IMR-90 (cell line): ENCODE measurements around the gene RUNX2. TPM values are rescaled to one million over a fixed set of nuclear protein-coding genes. Genes with fewer than 3 reads are reported as not detected.
A peak's percentile ranks its signal among the peaks of the same experiment; 100 is the strongest.
"Not testable (repeated sequence)": the region's sequence is repeated elsewhere in the genome, so short reads cannot be mapped to it uniquely, and the experiment has no call there.

Experiments used
- ATAC-seq: fragments of 200-7000 bp; cut with Tn5 transposase; 2 replicates; pipeline ENCODE4 v1.9.1; 2020; ENCODE audit warnings: low read depth, mild to moderate bottlenecking, moderate library complexity
- BruUV-seq: library from RNA; stranded (reverse); fragments of 400-500 nt; replicated peaks from 2 replicates; lab custom pipeline; 2021; lab: Mats Ljungman, UMichigan
- CTCF ChIA-PET: fragments of 300-600 bp; formaldehyde crosslinking; extraction: SDS; loops from one replicate; lab custom pipeline; 2021; ENCODE audit warnings: antibody characterized with exemption; lab: Yijun Ruan, JAX
- POLR2A ChIA-PET: fragments of 300-600 bp; sonication (Branson Sonifier 250); formaldehyde crosslinking; loops from one replicate; lab custom pipeline; 2022; ENCODE audit warnings: antibody characterized with exemption; ENCODE audit not compliant: unreplicated experiment; lab: Charles Lee
- DNase-seq: peaks from one replicate; pipeline ENCODE4 v3.0.0; 2013
- H2AFZ ChIP-seq: replicated peaks from 2 replicates; pipeline ENCODE3; 2013; ENCODE audit warnings: low read length, mild to moderate bottlenecking; ENCODE audit not compliant: poor library complexity
- H2AK5ac ChIP-seq: 2 replicates; pipeline ENCODE4 v1.6.1; 2013; ENCODE audit warnings: low read depth, low read length, inconsistent platforms
- H2AK9ac ChIP-seq: replicated peaks from 2 replicates; pipeline ENCODE3; 2013; ENCODE audit warnings: mild to moderate bottlenecking, low read depth, low read length, moderate library complexity; ENCODE audit not compliant: poor library complexity
- H2BK120ac ChIP-seq: 2 replicates; pipeline ENCODE4 v1.6.1; 2013; ENCODE audit warnings: low read depth, low read length, inconsistent platforms
- H2BK15ac ChIP-seq: 3 replicates; pipeline ENCODE4 v1.6.1; 2013; ENCODE audit warnings: low read depth, low read length, inconsistent platforms
- H2BK20ac ChIP-seq: 2 replicates; pipeline ENCODE4 v1.6.1; 2013; ENCODE audit warnings: low read depth, mild to moderate bottlenecking, inconsistent platforms, low read length, moderate library complexity
- H2BK5ac ChIP-seq: 2 replicates; pipeline ENCODE4 v1.6.1; 2013; ENCODE audit warnings: mild to moderate bottlenecking, low read depth, low read length, inconsistent platforms; ENCODE audit not compliant: poor library complexity, severe bottlenecking
- H3K14ac ChIP-seq: replicated peaks from 2 replicates; pipeline ENCODE4 v1.6.1; 2013; ENCODE audit warnings: low read depth, low read length, inconsistent platforms
- H3K18ac ChIP-seq: 2 replicates; pipeline ENCODE4 v1.6.1; 2013; ENCODE audit warnings: low read depth, low read length, control low read depth
- H3K23ac ChIP-seq: 2 replicates; pipeline ENCODE4 v1.6.1; 2013; ENCODE audit warnings: low read depth, low read length, inconsistent platforms
- H3K27ac ChIP-seq: 2 replicates; pipeline ENCODE4 v1.5.1; 2013; ENCODE audit warnings: mild to moderate bottlenecking, control low read depth, low read length; ENCODE audit not compliant: insufficient read depth
- H3K27me3 ChIP-seq: 2 replicates; pipeline ENCODE4 v1.6.1; 2013; ENCODE audit warnings: low read length; ENCODE audit not compliant: control insufficient read depth, insufficient read depth
- H3K36me3 ChIP-seq: 2 replicates; pipeline ENCODE4 v1.6.1; 2013; ENCODE audit warnings: low read length, mixed read lengths; ENCODE audit not compliant: control insufficient read depth, insufficient read depth
- H3K4ac ChIP-seq: 2 replicates; pipeline ENCODE4 v1.6.1; 2013; ENCODE audit warnings: low read depth, low read length, inconsistent platforms
- H3K4me1 ChIP-seq: 2 replicates; pipeline ENCODE4 v1.6.1; 2013; ENCODE audit warnings: low read length, mixed read lengths; ENCODE audit not compliant: control insufficient read depth, insufficient read depth
- H3K4me2 ChIP-seq: 2 replicates; pipeline ENCODE4 v1.6.1; 2013; ENCODE audit warnings: low read depth, mild to moderate bottlenecking, control low read depth, low read length, moderate library complexity
- H3K4me3 ChIP-seq: 2 replicates; pipeline ENCODE4 v1.5.1; 2013; ENCODE audit warnings: low read depth, mild to moderate bottlenecking, control low read depth, low read length, moderate library complexity; ENCODE audit not compliant: insufficient read depth
- H3K56ac ChIP-seq: 2 replicates; pipeline ENCODE4 v1.6.1; 2013; ENCODE audit warnings: low read length, inconsistent platforms; ENCODE audit not compliant: insufficient read depth; ENCODE audit errors: extremely low read depth
- H3K79me1 ChIP-seq, 2 experiments: 2 replicates each; pipeline ENCODE4 v1.6.1; 2013; ENCODE audit warnings: low read length in 2 of 2, inconsistent platforms in 1 of 2, low read depth in 1 of 2
- H3K9ac ChIP-seq: 2 replicates; pipeline ENCODE4 v1.6.1; 2013; ENCODE audit warnings: low read depth, low read length, control low read depth
- H3K9me1 ChIP-seq: 2 replicates; pipeline ENCODE4 v1.6.1; 2013; ENCODE audit warnings: low read length, inconsistent platforms; ENCODE audit not compliant: insufficient read depth
- H3K9me3 ChIP-seq: 2 replicates; pipeline ENCODE4 v1.6.1; 2013; ENCODE audit warnings: low read length; ENCODE audit not compliant: control insufficient read depth, insufficient read depth
- H4K20me1 ChIP-seq: 2 replicates; pipeline ENCODE4 v1.6.1; 2013; ENCODE audit warnings: low read length, inconsistent platforms; ENCODE audit not compliant: insufficient read depth
- H4K5ac ChIP-seq: 2 replicates; pipeline ENCODE4 v1.6.1; 2013; ENCODE audit warnings: mild to moderate bottlenecking, low read depth, low read length, control low read depth
- H4K8ac ChIP-seq, 2 experiments: 2 replicates each; pipeline ENCODE4 v1.6.1; 2013; ENCODE audit warnings: low read depth in 2 of 2, low read length in 2 of 2, control low read depth in 1 of 2, inconsistent platforms in 1 of 2
- H4K91ac ChIP-seq: 2 replicates; pipeline ENCODE4 v1.6.1; 2013; ENCODE audit warnings: low read depth, low read length, inconsistent platforms; ENCODE audit not compliant: insufficient read depth
- FOS ChIP-seq: fragments of 150-350 bp; IDR thresholded peaks from 2 replicates; pipeline ENCODE4 v1.6.1; 2016; ENCODE audit warnings: low read depth, low read length
- WGBS, 2 experiments: methylation state at CpG; one replicate each; pipeline versions ENCODE4 v1.1.5 to v1.1.7; 2013; ENCODE audit warnings: missing lambda C conversion rate in 2 of 2; ENCODE audit not compliant: insufficient read length in 1 of 2; ENCODE audit errors: extremely low coverage in 2 of 2; 5-methylcytosine and 5-hydroxymethylcytosine counted together
- dilution Hi-C: fragments of 300-500 bp; cut with HindIII; formaldehyde crosslinking; loops from one replicate; pipeline ENCODE4 v1.14.3; 2018; ENCODE audit warnings: low sequenced_read_pairs; ENCODE audit not compliant: unreplicated experiment
- in situ Hi-C: fragments of 300-500 bp; cut with MboI; formaldehyde crosslinking; loops from 3 replicates; pipeline ENCODE4 v1.14.3; 2019; ENCODE audit warnings: low sequenced_read_pairs, inconsistent platforms, mixed read lengths
- intact Hi-C: fragments of 100-400 bp; cut with micrococcal nuclease; formaldehyde crosslinking; loops from 2 replicates; pipeline ENCODE4 v1.10.0; 2022
- polyA plus RNA-seq, 3 experiments: library from polyadenylated mRNA; depleted of rRNA; stranded (reverse); fragments of >200 nt; gene quantifications; 2 replicates each; pipeline ENCODE4 v1.2.3, GENCODE V29; 2012; ENCODE audit warnings: low replicate concordance in 1 of 3
- total RNA-seq: library from RNA; depleted of rRNA; stranded (reverse); fragments of >200 nt; gene quantifications from 2 replicates; pipeline ENCODE4 v1.2.3, GENCODE V29; 2012

The RUNX2 gene
- total and polyA plus RNA-seq, 2 of the 4 experiments (the other 2 are of a cell fraction): 2.3 to 4.7 TPM

DNA sequence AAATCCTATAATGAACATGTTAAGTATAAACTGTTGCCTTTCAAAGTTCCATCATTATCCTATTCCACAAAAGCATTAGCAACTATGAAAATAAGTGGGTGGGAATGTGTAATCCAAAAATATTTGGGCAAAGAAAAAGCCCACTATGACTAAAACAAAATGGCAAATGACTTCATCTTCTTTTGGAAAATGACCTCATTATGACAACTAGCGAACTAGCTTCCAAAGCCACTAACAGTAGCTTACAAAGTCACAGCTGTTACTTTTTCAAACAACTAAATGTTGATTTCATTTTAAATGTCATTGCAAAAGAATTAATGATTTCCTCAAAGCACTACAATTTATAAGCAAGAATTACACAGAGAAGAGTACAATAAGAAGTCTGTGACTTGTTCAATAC, 49.8 kb upstream of the RUNX2 start:
- no peak overlapping the region for H4K5ac ChIP-seq
- H3K27me3 ChIP-seq: no peaks in the 10 kb centered on the region
- H2BK5ac ChIP-seq: no peak overlapping the region
- no peak overlapping the region for H2AK5ac ChIP-seq
- no peak overlapping the region for H3K9ac ChIP-seq
- H2BK20ac ChIP-seq: no peak overlapping the region
- H3K9me1 ChIP-seq: no peaks in the 10 kb centered on the region
- H2AK9ac ChIP-seq: no peak overlapping the region
- no peaks in the 10 kb centered on the region for H3K79me1 ChIP-seq
- ChIA-PET POLR2A (no interaction called here), CTCF (no interaction called here)
- no peak for ATAC-seq
- H3K4me2 ChIP-seq: no peak overlapping the region
- H3K4ac ChIP-seq: no peak overlapping the region
- H2BK15ac ChIP-seq: no peak overlapping the region
- no peak overlapping the region for H3K23ac ChIP-seq
- H3K14ac ChIP-seq: no peak overlapping the region
- no TSS peak for BruUV-seq
- H3K27ac ChIP-seq: no peak overlapping the region
- no CpG with 5 or more reads among the region's 1 CpG for WGBS, 2 experiments
- H4K91ac ChIP-seq: no peak overlapping the region
- dilution Hi-C loops (no loop called here), in situ Hi-C loops (no loop called here), intact Hi-C loops (no loop called here)
- TF ChIP-seq FOS: no peak
- H3K56ac ChIP-seq: no peak overlapping the region
- H3K9me3 ChIP-seq: peaks cover 2% of the 10 kb centered on the region; the same call in 1 of the 2 replicates
- H4K8ac ChIP-seq: no peak overlapping the region
- no peak overlapping the region for H3K18ac ChIP-seq
- no peaks in the 10 kb centered on the region; the same call in 1 of the 2 replicates for H3K4me1 ChIP-seq
- no peaks in the 10 kb centered on the region for H4K20me1 ChIP-seq
- H3K4me3 ChIP-seq: no peak overlapping the region
- H2BK120ac ChIP-seq: no peak overlapping the region
- no peaks in the 10 kb centered on the region for H3K36me3 ChIP-seq
- H2AFZ ChIP-seq: no peak overlapping the region
- peak; percentile 54 for DNase-seq

DNA sequence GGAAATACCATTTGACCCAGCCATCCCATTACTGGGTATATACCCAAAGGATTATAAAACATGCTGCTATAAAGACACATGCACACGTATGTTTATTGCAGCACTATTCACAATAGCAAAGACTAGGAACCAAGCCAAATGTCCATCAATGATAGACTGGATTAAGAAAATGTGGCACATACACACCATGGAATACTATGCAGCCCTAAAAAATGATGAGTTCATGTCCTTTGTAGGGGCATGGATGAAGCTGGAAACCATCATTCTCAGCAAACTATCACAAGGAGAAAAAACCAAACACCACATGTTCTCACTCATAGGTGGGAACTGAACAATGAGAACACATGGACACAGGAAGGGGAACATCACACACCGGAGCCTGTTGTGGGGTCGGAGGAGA, 41.4 kb upstream of the RUNX2 start:
- H3K27ac ChIP-seq, H3K36me3 ChIP-seq, H4K8ac ChIP-seq, H3K27me3 ChIP-seq, H3K9me3 ChIP-seq, H2BK120ac ChIP-seq, H4K20me1 ChIP-seq, H2AK9ac ChIP-seq, POLR2A ChIA-PET, H3K9me1 ChIP-seq, H2AFZ ChIP-seq, dilution Hi-C loops, H3K56ac ChIP-seq, intact Hi-C loops, ATAC-seq, DNase-seq, BruUV-seq, in situ Hi-C loops, H3K79me1 ChIP-seq, H3K4me3 ChIP-seq, H3K14ac ChIP-seq, H2BK15ac ChIP-seq, H2BK5ac ChIP-seq, H4K5ac ChIP-seq, H2BK20ac ChIP-seq, H2AK5ac ChIP-seq, H4K91ac ChIP-seq, H3K9ac ChIP-seq, CTCF ChIA-PET, H3K4me1 ChIP-seq, H3K18ac ChIP-seq, H3K4me2 ChIP-seq, H3K23ac ChIP-seq, H3K4ac ChIP-seq: not testable (repeated sequence)
- no CpG with 5 or more reads among the region's 3 CpGs for WGBS, 2 experiments
